ENCODE results near the gene OR51B5.

DNA sequence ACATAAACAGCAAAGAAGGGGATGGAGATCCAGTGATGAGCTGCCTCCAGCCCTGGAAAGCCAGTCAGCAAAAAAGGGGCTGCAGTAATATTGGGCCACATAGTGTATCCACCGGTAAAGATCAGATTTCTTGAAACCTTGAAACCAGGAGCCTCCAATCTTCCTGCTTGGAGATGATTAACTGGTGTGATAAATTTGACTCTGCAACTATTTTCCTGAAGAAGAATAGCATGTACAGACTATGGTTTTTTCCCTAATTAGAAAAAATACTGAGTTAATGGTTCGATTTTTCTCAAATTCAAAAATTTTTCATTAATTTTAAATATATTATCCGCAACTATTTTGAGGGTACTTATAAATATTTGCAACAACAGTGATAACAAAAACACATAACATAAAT lies 19.1 kb downstream of the OR51B5 start, which contains the start of gene OR51B2:
- TF ChIP-seq FOXO1 (CRISPR knock-in tag; IDR thresholded peaks at IDR 0.05), result no peak
- no peak for TF ChIP-seq KDM1A (CRISPR knock-in tag; IDR thresholded peaks at IDR 0.05)
- no peak for TF ChIP-seq MXI1 (IDR thresholded peaks at IDR 0.05; ENCODE audit: borderline replicate concordance, low read depth, low read length)

Measured in HepG2 (cell line).